ENCODE results near the gene EGFR.

Gene EGFR

GRCh38 chr7:55052741-55053427 lies 34.1 kb downstream of the EGFR start:
- DNase-seq (ENCODE audit: low read depth): no peak
- H3K4me3 ChIP-seq (ENCODE audit: low read depth, low read length): no peak overlapping the region
- no peak for TF ChIP-seq POLR2A (IDR thresholded peaks at IDR 0.05; ENCODE audit: extremely low read depth, insufficient read length)
- TF ChIP-seq CTCF (IDR thresholded peaks at IDR 0.05; ENCODE audit: low read depth, low read length): no peak
- no peak for TF ChIP-seq MAX (IDR thresholded peaks at IDR 0.05; ENCODE audit: low read depth, low read length)
- TF ChIP-seq MYC (IDR thresholded peaks at IDR 0.05; ENCODE audit: low read depth, low read length): no peak

GRCh38 chr7:55053651-55054571 lies 35.1 kb downstream of the EGFR start:
- no peak for DNase-seq (ENCODE audit: low read depth)
- TF ChIP-seq POLR2A (IDR thresholded peaks at IDR 0.05; ENCODE audit: extremely low read depth, insufficient read length): no peak
- TF ChIP-seq MYC (IDR thresholded peaks at IDR 0.05; ENCODE audit: low read depth, low read length): no peak
- no peak for TF ChIP-seq CTCF (IDR thresholded peaks at IDR 0.05; ENCODE audit: low read depth, low read length)
- no peak overlapping the region for H3K4me3 ChIP-seq (ENCODE audit: low read depth, low read length)

- TF ChIP-seq POLR2A (IDR thresholded peaks at IDR 0.05; ENCODE audit: extremely low read depth, insufficient read length) (no peak), MAX (IDR thresholded peaks at IDR 0.05; ENCODE audit: low read depth, low read length) (no peak), CTCF (IDR thresholded peaks at IDR 0.05; ENCODE audit: low read depth, low read length) (no peak), MYC (IDR thresholded peaks at IDR 0.05; ENCODE audit: low read depth, low read length) (no peak)
- no peak for DNase-seq (ENCODE audit: low read depth)
- no peak overlapping the region for H3K4me3 ChIP-seq (ENCODE audit: low read depth, low read length)
These were observed 35.9 kb downstream of the EGFR start for GRCh38 chr7:55054758-55055157.

GRCh38 chr7:55055479-55055878 lies 36.7 kb downstream of the EGFR start:
- TF ChIP-seq MAX (IDR thresholded peaks at IDR 0.05; ENCODE audit: low read depth, low read length) (no peak; the same call in 1 of the 2 replicates), MYC (IDR thresholded peaks at IDR 0.05; ENCODE audit: low read depth, low read length) (no peak), POLR2A (IDR thresholded peaks at IDR 0.05; ENCODE audit: extremely low read depth, insufficient read length) (no peak), CTCF (IDR thresholded peaks at IDR 0.05; ENCODE audit: low read depth, low read length) (no peak)
- peak; percentile 87 for DNase-seq (ENCODE audit: low read depth)
- H3K4me3 ChIP-seq (ENCODE audit: low read depth, low read length): no peak overlapping the region

- no peak overlapping the region for H3K4me3 ChIP-seq (ENCODE audit: low read depth, low read length)
- DNase-seq (ENCODE audit: low read depth): no peak
- TF ChIP-seq MYC (IDR thresholded peaks at IDR 0.05; ENCODE audit: low read depth, low read length) (no peak), POLR2A (IDR thresholded peaks at IDR 0.05; ENCODE audit: extremely low read depth, insufficient read length) (no peak), CTCF (IDR thresholded peaks at IDR 0.05; ENCODE audit: low read depth, low read length) (no peak), MAX (IDR thresholded peaks at IDR 0.05; ENCODE audit: low read depth, low read length) (no peak)
These were observed 37.3 kb downstream of the EGFR start for GRCh38 chr7:55056068-55056467.
